Measurements from ENCODE around the gene RAB28. TPM values are rescaled to one million over a fixed set of nuclear protein-coding genes. Genes with fewer than 3 reads are reported as not detected.

RAB28 gene
- total RNA-seq, 1 donor from 2014 or later = 11.9 TPM

Other genes starting within 250 kb of the RAB28 start
- gene NKX3-2, start 60.2 kb upstream of the RAB28 start, total RNA-seq = 5.2 and 5.9 TPM in 2 replicates
- 41.6 and 47.2 TPM in 2 replicates for gene BOD1L1, start 143.4 kb upstream of the RAB28 start, total RNA-seq